Raji (cell line): ENCODE data around the gene EMC10.

Experiments
- POLR2A ChIP-seq: IDR thresholded peaks from 2 replicates; pipeline ENCODE4 v1.6.1; 2011; ENCODE audit warnings: low read depth, low read length, control low read depth; ENCODE audit not compliant: insufficient read depth

EMC10 gene

DNA sequence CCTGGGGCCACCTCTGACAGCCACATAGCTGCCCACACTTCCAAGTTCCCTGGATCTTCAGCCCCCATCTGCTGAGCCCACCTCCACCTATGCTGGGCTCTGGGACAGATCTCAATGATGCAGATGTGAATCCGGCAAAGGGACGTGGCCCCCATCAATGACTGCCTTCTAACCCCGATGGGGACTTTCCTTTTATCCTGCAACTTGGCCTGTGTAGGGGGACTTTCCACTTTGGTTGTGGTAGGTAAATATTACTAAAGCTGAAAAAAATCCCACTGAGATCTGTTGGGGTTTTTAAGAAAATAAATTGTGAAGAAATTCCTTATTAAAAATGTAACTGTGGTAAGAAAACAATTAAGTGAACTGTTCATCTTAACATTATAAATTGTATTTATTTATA is 58.2 kb downstream of the EMC10 start:
- no peak for TF ChIP-seq POLR2A

- no peak for TF ChIP-seq POLR2A
Measured at GRCh38 chr19:50535672-50536187, 59.4 kb downstream of the EMC10 start.

DNA sequence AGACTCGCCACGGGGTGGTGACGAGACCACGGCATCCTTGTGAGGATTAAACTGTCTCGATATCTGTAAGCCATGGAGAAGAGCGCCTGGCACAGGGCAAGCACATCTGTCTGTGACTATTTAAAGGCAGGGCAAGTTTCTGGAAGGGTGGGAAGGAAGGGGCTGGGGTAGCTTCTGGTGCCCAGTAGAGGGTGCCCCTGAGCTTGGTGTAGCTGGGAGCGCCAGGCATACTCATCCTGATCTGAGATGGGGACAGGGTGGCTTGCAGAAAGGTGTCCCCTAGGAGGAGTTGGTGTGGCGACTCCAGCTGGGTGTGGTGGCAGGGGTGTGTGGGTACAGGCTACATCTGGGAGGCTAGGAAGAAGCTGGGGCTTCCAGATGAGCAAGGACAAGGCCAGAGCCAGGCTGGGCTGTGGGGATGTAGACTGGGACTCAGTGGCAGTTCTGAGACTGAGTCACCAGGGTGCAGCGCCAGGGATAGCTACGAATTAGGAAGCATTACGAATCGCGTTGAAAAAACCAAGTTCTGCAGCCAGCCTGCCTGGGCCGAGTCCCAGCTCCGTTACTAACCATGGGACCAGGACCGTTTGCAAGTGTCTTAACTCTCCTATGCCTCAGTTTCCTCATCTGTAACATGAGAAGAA is 60.5 kb downstream of the EMC10 start:
- TF ChIP-seq POLR2A = no peak

DNA sequence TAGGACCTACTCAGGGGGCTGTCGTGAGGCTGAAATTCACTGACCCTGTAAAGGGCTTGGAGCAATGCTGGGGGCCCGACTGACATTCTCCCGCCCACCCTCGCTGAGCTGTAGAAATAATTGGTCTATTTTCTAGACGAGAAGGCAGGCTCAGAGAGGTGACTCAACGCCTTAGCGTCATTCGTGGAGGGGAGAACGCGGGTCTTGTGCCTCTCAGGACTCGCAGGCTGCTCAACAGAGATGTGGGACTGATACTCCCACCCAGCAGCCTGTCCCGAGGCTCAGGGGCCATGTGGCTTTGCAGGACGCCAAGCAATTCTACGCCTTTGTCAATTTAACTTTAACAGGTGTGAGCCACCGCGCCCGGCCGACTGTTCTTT is 61.0 kb downstream of the EMC10 start:
- TF ChIP-seq POLR2A = no peak

DNA sequence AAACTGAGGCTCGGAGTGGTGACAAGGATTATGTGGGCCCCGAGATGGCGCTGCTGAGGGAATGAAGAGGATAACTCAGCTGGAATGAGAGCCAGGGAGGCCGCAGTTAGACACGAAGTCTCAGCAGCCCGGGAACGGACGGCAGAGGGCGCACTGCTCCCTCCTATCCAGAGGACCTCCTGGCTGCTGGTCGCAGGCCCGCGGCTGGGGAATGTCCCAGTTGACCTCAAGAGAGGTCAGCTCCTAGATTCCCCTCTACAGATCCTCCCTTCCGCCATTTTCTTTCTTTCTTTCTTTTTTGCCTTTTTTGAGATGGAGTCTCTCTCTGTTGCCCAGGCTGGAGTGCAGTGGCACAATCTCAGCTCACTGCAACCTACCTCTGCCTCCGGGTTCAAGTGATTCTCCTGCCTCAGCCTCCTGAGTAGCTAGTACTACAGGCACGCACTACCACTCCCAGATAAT is 61.5 kb downstream of the EMC10 start:
- TF ChIP-seq POLR2A = no peak
